ENCODE data around the gene CD300E.

CD300E gene

DNA sequence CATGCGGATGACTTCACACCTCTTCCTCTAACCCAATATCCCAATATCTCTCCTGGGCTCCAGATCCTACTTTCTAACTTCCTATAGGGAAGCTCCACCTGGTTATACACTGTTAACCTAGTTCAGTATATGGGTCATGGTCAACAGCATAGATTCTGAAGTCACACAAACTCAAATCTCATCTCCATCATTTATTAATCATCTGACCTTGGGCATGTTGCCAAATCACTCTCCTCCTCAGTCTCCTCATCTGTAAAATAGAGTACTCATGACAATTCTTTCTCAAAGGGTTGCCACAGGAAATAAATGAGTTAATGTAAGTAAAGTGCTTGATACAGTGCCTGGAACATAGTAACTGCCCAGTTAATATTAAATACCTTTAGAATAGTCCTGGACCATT is 593 bp upstream of the CD300E start:
- Mint-ChIP-seq H3K4me1 (no peaks in the 10 kb centered on the region), H3K27me3 (peaks cover 74% of the 10 kb centered on the region), H3K36me3 (no peaks in the 10 kb centered on the region), H3K9me3 (peaks cover 6% of the 10 kb centered on the region), H3K27ac (no peak overlapping the region), H3K4me3 (no peak overlapping the region)
- DNase-seq, result no peak
- CTCF ChIA-PET, result interaction anchor here (0.7 kb wide), 1 partner anchor 9 kb away, joined by 3 read pairs; no protein-coding TSS in a partner anchor

DNA sequence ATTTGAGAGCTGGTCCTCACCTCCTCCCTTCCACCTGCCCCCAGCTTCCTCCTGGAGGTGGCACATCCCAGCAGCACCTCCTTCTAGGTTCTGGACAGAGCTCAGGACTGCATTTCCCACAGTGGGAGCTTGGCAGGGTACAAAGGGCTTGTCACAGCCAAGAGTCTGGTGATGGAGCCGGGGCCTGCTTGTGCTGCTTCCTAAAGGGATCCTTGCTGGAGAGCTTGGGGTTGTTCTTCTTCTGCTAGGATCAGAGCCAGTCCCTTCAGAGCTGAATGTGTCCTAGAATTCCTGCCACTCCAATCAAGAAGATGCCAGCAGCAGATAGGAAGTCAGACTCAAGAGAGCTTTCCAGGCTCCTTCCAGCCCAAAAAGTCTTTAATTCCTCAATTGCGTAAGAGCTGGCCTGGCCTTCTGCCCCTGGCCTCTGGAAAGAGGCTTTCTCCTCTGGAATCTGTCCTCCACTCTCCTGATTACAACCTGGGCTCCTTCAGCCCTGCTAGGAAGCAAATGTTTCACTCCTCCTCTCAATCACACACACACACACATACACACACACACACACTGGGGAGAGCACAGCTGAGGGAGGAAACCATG is 4.4 kb downstream of the CD300E start:
- DNase-seq, result no peak
- no peaks in the 10 kb centered on the region for H3K4me1 Mint-ChIP-seq
- no peak overlapping the region for H3K27ac Mint-ChIP-seq
- no peak overlapping the region for H3K4me3 Mint-ChIP-seq
- no peaks in the 10 kb centered on the region for H3K36me3 Mint-ChIP-seq
- H3K27me3 Mint-ChIP-seq, result peaks cover 61% of the 10 kb centered on the region
- CTCF ChIA-PET, result interaction anchor here (0.7 kb wide), 1 partner anchor 794 kb away, joined by 3 read pairs; no protein-coding TSS in a partner anchor
- H3K9me3 Mint-ChIP-seq, result no peaks in the 10 kb centered on the region

DNA sequence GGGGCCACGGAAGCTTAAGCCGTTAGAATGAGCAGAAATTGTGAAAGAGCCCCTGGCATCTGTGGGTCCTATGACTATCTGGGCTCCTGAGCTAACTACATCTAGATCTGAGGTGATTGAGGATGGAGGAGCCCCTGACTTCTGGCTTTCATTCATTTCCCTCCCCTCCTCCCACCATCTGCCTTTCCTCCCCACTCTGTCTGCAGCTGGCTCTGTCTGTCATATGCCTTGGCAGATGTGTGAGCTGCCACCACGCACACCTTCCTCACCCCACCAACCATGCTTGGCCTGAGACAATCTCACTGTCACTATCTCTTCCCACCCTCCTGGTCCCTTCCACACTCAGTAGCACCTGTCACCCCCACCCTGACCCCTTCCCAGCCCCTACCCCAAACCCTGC is 5.1 kb downstream of the CD300E start:
- no peaks in the 10 kb centered on the region for H3K9me3 Mint-ChIP-seq
- no peaks in the 10 kb centered on the region for H3K4me1 Mint-ChIP-seq
- CTCF ChIA-PET, result no interaction called here
- peaks cover 55% of the 10 kb centered on the region for H3K27me3 Mint-ChIP-seq
- H3K4me3 Mint-ChIP-seq, result no peak overlapping the region
- DNase-seq, result no peak
- no peaks in the 10 kb centered on the region for H3K36me3 Mint-ChIP-seq
- H3K27ac Mint-ChIP-seq, result no peak overlapping the region

DNA sequence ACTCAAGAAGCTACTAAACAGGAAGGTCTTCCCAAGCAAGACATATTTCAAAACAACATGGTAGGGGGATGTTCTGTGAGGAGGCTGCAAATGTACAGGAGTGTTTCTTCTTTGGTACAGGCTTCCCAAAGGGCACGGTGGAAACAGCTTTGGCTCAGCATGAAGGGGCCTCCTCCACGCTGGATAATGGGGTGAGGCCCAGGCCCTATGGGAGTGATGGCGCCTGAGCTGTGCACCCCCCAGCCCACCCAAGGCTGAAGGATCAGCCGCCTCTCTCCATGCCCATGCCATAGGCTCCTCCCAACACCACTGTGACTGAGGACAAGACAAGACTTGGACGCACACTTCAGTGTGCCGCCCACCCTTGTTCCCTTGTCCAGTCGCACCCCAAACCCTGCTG is 6.8 kb downstream of the CD300E start:
- Mint-ChIP-seq H3K9me3 (no peaks in the 10 kb centered on the region), H3K4me3 (no peak overlapping the region), H3K36me3 (no peaks in the 10 kb centered on the region), H3K4me1 (peaks cover 7% of the 10 kb centered on the region), H3K27ac (no peak overlapping the region), H3K27me3 (peaks cover 43% of the 10 kb centered on the region)
- DNase-seq, result no peak
- CTCF ChIA-PET, result no interaction called here

DNA sequence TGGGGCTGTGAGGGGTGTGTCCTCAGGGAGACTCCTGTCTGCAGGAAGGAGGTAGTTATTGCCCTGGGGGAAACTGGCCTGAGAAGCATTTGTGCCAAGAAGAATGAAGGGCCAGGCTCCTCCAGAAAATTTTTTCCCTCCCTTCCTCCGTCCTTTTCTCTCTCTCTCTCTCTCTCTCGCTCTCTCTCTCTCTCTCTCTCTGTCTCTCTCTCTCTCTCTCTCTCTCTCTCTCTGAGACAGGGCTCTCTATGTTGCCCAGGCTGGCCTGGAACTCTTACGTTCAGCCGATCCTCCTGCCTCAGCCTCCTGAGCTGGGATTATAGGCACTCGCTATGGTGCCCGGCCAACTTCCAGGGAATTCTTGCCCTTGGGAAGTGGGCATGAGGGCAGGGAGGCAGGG is 11.5 kb downstream of the CD300E start:
- Mint-ChIP-seq H3K27me3 (peaks cover 11% of the 10 kb centered on the region), H3K36me3 (no peaks in the 10 kb centered on the region), H3K27ac (no peak overlapping the region), H3K4me3 (no peak overlapping the region), H3K4me1 (peaks cover 7% of the 10 kb centered on the region), H3K9me3 (no peaks in the 10 kb centered on the region)
- CTCF ChIA-PET, result interaction anchor here (1.2 to 2.2 kb wide), 3 partner anchors 46 to 126 kb away, joined by 3 to 8 read pairs (median 5); no protein-coding TSS in a partner anchor
- no peak for DNase-seq

DNA sequence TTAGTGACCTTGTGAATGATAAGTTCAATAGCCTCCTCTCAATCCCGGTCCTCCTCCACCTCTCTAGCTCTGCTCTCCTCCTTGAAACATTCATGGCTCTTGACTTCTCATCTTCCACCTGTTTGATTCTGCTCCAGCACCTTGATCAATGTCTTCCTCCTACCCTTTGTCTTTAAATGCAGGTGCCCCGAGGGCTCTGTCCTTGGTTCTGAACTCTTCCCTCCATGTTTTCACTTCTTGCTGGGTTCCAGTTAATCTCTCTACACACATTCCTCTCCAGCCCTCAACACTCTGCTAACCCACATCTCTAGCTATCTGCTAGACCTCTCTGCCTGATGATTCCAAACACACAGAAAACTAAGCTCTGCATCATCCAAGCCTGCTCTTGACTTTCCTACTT is 13.4 kb downstream of the CD300E start:
- no peaks in the 10 kb centered on the region for H3K9me3 Mint-ChIP-seq
- no peaks in the 10 kb centered on the region for H3K36me3 Mint-ChIP-seq
- H3K4me3 Mint-ChIP-seq, result no peak overlapping the region
- DNase-seq, result peak; percentile 46
- H3K27ac Mint-ChIP-seq, result no peak overlapping the region
- peaks cover 20% of the 10 kb centered on the region for H3K27me3 Mint-ChIP-seq
- peaks cover 7% of the 10 kb centered on the region for H3K4me1 Mint-ChIP-seq
- CTCF ChIA-PET, result no interaction called here

DNA sequence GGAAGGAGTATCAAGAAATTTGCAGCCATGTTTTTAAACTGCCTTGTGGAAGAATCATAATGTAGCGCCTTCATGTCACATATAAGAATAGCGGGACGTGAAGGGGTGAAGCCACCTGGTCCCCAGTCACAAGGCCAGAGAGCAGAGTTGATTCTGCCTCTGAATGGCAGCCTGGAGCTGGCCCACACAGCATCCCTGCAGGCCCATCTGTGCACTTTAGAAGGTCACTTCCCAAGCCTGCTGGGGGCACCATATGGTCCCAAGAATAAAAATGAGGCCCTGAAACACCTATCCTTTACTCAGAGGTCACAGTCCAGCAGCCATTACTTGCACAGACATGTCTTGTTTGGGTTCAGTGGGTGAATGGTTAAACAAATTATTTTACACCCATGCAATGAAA is 15.0 kb downstream of the CD300E start:
- Mint-ChIP-seq H3K36me3 (no peaks in the 10 kb centered on the region), H3K27ac (no peak overlapping the region), H3K4me1 (peaks cover 9% of the 10 kb centered on the region), H3K9me3 (no peaks in the 10 kb centered on the region), H3K4me3 (no peak overlapping the region), H3K27me3 (peaks cover 34% of the 10 kb centered on the region)
- no peak for DNase-seq
- CTCF ChIA-PET, result no interaction called here

DNA sequence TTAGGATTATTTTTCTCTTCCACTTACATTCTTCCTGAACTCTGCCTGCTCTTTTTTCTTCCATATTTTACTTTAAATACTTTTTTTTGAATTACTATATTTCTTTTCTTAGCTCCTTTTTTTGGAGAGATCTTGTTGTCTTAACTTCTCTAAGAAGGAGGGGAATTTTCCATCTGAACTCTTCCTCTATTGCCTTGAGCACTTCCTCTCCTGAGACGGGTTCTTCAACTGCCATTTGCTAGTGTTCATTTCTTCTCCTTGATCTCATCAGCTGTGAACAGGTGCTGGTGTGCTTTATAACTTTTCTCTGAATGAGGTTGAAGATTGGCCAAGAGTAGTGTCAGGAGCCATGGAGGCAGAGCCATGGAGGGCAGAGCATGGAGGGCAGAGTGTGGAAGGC is 16.3 kb downstream of the CD300E start:
- Mint-ChIP-seq H3K4me1 (peaks cover 14% of the 10 kb centered on the region), H3K27ac (no peak overlapping the region), H3K27me3 (peaks cover 44% of the 10 kb centered on the region), H3K9me3 (no peaks in the 10 kb centered on the region), H3K4me3 (no peak overlapping the region), H3K36me3 (no peaks in the 10 kb centered on the region)
- no peak for DNase-seq
- CTCF ChIA-PET, result no interaction called here

DNA sequence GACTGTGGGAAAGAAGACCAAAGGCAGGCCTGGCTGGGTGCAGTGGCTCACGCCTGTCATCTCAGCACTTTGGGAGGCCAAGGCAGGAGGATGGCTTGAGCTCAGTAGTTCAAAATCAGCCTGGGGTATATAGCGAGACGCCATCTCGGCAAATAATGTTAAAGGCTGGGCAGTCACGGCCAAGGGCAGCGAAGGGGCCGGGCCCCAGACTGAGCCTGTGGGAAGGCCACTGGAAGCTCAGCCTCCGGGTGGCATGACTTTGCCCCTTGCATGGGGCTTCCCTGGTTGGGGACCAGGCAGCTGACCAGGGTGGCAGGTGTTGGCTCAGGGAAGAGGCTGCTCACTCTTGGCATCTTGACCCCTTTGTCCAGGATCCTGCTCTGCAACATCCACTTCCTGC is 17.5 kb downstream of the CD300E start:
- peaks cover 47% of the 10 kb centered on the region for H3K27me3 Mint-ChIP-seq
- H3K9me3 Mint-ChIP-seq, result no peaks in the 10 kb centered on the region
- H3K27ac Mint-ChIP-seq, result no peak overlapping the region
- no peak for DNase-seq
- CTCF ChIA-PET, result interaction anchor here (0.9 kb wide), 1 partner anchor 162 kb away, joined by 3 read pairs; no protein-coding TSS in a partner anchor
- H3K4me1 Mint-ChIP-seq, result peaks cover 15% of the 10 kb centered on the region
- no peak overlapping the region for H3K4me3 Mint-ChIP-seq
- no peaks in the 10 kb centered on the region for H3K36me3 Mint-ChIP-seq

DNA sequence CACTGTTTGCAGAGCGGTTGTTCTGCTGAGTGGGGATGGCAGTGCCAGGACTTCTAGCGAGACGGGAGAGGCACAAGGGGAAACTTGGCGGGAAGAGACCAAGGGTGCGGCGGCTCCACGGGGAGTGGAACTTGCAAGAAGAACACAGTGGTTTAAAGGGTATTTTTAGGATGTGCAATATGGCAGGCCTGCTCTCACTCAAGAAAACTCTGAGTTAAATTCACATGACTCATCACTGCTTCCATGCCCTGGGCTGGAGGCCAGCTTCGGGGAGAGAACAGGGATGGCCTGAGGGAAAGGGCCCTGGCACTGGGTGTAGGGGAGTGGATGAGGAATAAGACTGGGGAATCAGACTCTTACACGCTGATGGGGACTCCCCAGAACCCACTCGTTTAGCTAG is 18.2 kb downstream of the CD300E start:
- Mint-ChIP-seq H3K4me3 (no peak overlapping the region), H3K27ac (no peak overlapping the region), H3K27me3 (peaks cover 53% of the 10 kb centered on the region), H3K9me3 (no peaks in the 10 kb centered on the region), H3K4me1 (peaks cover 15% of the 10 kb centered on the region), H3K36me3 (no peaks in the 10 kb centered on the region)
- DNase-seq, result no peak
- CTCF ChIA-PET, result interaction anchor here (0.9 kb wide), 1 partner anchor 161 kb away, joined by 3 read pairs; no protein-coding TSS in a partner anchor

DNA sequence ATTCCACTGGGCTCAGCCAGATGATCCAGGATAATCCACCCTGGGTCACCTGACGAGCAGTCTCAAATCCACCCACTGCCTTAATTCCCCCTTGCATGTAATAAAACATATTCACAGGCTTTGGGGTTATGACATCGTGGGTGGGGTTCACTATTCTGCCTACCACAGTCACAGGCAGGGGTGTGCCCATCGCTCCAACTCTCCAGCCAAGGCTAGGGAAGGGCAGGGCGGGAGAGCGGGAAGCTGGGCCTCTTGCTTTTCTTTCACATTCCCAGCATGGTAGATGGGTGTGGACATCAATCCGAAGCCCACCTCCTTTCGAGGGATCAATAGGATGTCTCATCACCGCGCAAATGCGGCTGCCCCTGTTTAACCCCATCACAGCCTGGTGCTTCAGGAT is 18.8 kb downstream of the CD300E start:
- Mint-ChIP-seq H3K27me3 (peaks cover 57% of the 10 kb centered on the region), H3K4me1 (peaks cover 15% of the 10 kb centered on the region), H3K36me3 (no peaks in the 10 kb centered on the region), H3K27ac (no peak overlapping the region), H3K4me3 (no peak overlapping the region), H3K9me3 (no peaks in the 10 kb centered on the region)
- no peak for DNase-seq
- CTCF ChIA-PET, result interaction anchor here (2.3 kb wide), 1 partner anchor 236 kb away, joined by 8 read pairs; the partner anchor contains the start of gene GPR142

DNA sequence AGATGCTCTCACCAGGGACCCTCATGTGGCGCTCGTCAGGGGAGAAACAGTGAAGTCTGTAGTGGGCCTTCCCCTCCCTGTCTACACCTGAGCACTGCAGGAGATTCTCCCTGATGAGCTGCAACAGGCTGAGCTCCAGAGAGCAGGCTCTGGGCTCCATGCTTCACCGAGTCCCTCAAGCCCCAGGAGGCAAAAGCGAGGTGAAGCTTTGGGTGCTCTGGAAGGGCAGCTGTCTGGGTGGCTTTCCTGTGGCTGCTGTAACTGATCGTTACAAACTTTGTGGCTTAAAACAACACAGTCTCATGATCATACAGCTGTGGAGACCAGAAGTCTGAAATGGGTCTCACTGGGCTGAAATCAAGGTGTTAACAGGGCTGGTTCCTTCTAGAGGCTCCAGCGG is 19.3 kb downstream of the CD300E start:
- CTCF ChIA-PET, result interaction anchor here (2.0 to 2.3 kb wide), 3 partner anchors 30 to 236 kb away, joined by 5 to 8 read pairs (median 7); partner anchors contain the start of gene GPR142
- peaks cover 62% of the 10 kb centered on the region for H3K27me3 Mint-ChIP-seq
- DNase-seq, result no peak
- no peak overlapping the region for H3K4me3 Mint-ChIP-seq
- no peaks in the 10 kb centered on the region for H3K36me3 Mint-ChIP-seq
- peaks cover 18% of the 10 kb centered on the region for H3K4me1 Mint-ChIP-seq
- H3K9me3 Mint-ChIP-seq, result no peaks in the 10 kb centered on the region
- no peak overlapping the region for H3K27ac Mint-ChIP-seq

DNA sequence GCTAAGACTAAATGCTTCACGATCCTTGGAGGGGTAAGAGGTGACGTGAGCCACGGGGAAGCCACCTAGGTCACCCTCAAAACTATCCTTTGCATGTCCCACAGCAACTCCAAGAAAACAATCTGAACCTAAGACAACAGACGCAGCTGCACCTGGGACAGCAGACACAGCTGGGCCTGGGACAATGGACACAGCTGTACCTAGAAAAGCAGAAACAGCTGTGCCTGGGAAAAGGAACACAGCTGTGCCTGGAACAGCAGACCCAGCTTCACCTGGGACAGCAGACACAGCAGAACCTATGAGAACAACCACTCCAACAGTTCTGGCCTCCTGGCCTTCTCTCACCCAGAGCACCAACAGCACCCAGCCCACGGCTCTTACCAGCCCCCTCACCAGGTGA is 19.8 kb downstream of the CD300E start:
- peaks cover 21% of the 10 kb centered on the region for H3K4me1 Mint-ChIP-seq
- peaks cover 67% of the 10 kb centered on the region for H3K27me3 Mint-ChIP-seq
- CTCF ChIA-PET, result interaction anchor here (0.6 to 2.3 kb wide), 10 partner anchors 10 to 235 kb away, joined by 3 to 8 read pairs (median 5); partner anchors contain the start of gene GPR142

DNA sequence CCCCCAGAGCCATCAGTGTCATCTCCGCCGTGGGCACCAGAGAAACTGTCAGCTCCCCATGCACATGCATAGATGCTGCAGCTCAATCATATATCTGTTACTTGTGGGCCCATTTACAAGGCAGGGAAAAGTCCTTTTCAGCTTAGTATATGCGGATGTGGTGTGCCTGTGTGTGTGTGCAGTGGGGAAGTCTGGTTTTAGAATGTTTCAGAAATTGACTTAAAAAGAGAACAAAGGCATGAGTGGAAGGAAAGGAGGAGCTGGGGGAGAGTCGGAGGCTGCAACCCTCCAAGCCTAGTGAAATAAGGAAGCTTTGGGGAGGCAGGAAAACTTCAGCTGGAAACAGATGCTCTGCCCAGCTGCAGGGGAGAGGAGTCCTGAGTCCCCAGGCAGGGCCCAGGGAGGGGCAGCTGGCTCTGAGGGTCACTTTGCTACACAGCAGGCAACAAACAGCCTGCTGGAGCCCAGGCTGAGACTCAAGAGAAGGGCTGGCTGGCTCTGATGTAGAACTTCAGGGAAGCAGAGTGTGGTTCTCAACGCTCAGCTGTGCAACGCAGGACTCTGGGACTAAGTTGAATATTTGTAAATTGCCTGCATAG is 20.4 kb downstream of the CD300E start:
- H3K9me3 Mint-ChIP-seq, result no peaks in the 10 kb centered on the region
- CTCF ChIA-PET, result interaction anchor here (0.6 to 2.3 kb wide), 13 partner anchors 9 to 234 kb away, joined by 3 to 8 read pairs (median 5); partner anchors contain the start of gene GPR142
- peaks cover 26% of the 10 kb centered on the region for H3K4me1 Mint-ChIP-seq
- no peak overlapping the region for H3K27ac Mint-ChIP-seq
- DNase-seq, result no peak
- H3K27me3 Mint-ChIP-seq, result peaks cover 70% of the 10 kb centered on the region
- no peaks in the 10 kb centered on the region for H3K36me3 Mint-ChIP-seq
- no peak overlapping the region for H3K4me3 Mint-ChIP-seq

More for the DNA sequence above, 19.8 kb downstream of the CD300E start:
- Mint-ChIP-seq H3K9me3 (no peaks in the 10 kb centered on the region), H3K36me3 (no peaks in the 10 kb centered on the region), H3K27ac (no peak overlapping the region), H3K4me3 (no peak overlapping the region)
- no peak for DNase-seq
